C4-2B (cell line): Measurements from ENCODE around the gene COA1.
"Not testable (repeated sequence)": the region's sequence is repeated elsewhere in the genome, so short reads cannot be mapped to it uniquely, and the experiment has no call there.

ENCODE experiments used
- H3K27ac ChIP-seq: fragments of 450-650 bp; 2 replicates; pipeline ENCODE4 v1.5.1; 2017
- ZFX ChIP-seq: fragments of 450-650 bp; IDR thresholded peaks from 2 replicates; pipeline ENCODE4 v1.6.1; 2017
- TF ChIP-seq, protein P1 (sequence below): fragments of 450-650 bp; conservative IDR thresholded peaks from 2 replicates; pipeline ENCODE4 v1.5.1; 2017; ENCODE audit warnings: mild to moderate bottlenecking

COA1 gene

DNA sequence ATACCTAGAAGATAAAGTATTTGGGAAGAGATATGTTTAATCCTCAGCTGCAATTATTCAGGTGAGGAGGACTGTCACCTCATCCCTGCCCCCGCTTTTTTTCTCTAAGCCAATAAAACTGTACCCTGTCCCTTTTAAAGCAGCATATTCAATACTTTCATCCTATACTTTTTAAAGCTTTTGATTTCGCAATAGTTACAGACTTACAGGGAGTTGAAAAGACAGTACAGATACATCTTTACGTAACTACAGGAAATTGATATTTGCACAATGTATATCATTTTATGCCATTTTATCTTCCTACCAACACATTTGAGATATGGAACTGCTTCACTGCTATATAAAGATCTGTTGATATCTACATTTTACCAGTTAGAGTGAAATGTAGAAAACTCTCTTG lies 98.8 kb downstream of the COA1 start:
- no peak overlapping the region for H3K27ac ChIP-seq
- TF ChIP-seq, protein P1, sequence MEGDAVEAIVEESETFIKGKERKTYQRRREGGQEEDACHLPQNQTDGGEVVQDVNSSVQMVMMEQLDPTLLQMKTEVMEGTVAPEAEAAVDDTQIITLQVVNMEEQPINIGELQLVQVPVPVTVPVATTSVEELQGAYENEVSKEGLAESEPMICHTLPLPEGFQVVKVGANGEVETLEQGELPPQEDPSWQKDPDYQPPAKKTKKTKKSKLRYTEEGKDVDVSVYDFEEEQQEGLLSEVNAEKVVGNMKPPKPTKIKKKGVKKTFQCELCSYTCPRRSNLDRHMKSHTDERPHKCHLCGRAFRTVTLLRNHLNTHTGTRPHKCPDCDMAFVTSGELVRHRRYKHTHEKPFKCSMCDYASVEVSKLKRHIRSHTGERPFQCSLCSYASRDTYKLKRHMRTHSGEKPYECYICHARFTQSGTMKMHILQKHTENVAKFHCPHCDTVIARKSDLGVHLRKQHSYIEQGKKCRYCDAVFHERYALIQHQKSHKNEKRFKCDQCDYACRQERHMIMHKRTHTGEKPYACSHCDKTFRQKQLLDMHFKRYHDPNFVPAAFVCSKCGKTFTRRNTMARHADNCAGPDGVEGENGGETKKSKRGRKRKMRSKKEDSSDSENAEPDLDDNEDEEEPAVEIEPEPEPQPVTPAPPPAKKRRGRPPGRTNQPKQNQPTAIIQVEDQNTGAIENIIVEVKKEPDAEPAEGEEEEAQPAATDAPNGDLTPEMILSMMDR, result no peak
- TF ChIP-seq ZFX, result no peak

DNA sequence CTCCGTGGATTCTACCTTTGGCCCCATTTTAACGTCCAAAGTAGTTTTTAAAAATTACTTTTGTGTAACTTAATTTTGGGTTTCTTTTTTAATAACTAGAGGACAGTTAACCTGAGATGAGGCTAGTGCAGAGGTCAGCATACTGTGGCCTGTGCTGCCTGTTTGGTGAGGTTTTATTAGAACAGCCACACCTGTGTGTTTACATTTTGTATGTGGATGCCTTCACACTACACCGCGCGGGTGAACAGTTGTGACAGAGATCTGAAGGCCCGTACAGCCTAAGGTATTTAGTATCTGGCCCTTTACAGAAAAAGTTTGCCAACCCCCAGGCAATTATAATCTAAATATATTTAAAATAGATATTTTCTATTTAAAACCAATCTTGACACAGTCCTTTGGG lies 99.5 kb downstream of the COA1 start:
- TF ChIP-seq, protein P1, result no peak
- no peak for TF ChIP-seq ZFX
- no peak overlapping the region for H3K27ac ChIP-seq

DNA sequence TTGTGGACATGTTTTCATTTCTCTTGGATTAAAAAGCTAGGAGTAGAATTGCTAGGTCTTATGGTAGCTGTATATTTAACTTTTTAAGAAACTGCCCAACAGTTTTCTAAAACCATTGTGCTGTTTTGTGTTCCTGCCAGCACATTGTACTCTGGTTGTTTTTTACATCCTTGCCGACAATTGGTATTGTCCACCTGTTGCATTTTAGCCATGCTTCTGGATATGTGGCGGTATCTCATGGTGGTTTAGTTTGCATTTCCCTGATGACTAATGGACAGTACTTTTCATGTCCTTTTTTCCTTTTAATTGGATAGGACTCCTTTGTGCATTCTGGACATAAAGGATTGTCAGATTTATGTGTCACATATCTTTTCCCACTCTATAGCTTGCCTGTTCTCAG lies 100.9 kb downstream of the COA1 start:
- TF ChIP-seq ZFX, result no peak
- TF ChIP-seq, protein P1, result no peak
- H3K27ac ChIP-seq, result no peak overlapping the region

DNA sequence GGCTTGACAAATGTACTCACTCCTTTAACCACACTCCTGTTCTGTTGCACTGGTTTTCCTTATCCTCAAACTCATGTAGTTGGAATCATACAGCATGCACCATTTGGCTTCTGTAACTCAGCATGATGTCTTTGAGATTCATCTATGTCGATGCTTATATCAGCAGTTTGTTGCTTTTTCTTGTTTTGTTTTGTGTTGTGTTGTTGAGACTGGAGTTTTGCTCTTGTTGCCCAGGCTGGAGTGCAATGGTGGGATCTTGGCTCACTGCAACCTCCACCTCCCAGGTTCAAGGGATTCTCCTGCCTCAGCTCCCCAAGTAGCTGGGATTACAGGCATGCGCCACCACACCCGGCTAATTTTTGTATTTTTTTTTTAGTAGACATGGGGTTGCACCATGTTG lies 101.5 kb downstream of the COA1 start:
- H3K27ac ChIP-seq, result not testable (repeated sequence)

DNA sequence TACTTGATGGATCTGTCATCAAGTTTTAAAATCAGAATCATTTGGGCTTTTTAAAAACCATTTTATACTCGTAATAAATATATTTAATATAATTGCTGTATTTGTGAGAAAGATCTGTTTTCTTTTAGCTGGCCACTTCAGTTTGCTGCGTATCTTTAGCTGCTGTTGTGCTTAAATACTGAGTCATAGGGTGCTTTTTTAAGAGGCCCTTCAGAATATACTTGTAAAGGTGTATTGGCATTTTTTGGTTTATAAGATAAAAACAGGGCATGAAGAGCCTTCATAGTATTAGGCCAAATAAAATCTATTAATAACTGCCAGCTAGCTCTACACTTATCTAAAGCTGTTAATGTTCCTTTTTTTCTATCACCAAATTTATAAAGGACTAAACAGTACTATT lies 102.6 kb downstream of the COA1 start:
- no peak overlapping the region for H3K27ac ChIP-seq

DNA sequence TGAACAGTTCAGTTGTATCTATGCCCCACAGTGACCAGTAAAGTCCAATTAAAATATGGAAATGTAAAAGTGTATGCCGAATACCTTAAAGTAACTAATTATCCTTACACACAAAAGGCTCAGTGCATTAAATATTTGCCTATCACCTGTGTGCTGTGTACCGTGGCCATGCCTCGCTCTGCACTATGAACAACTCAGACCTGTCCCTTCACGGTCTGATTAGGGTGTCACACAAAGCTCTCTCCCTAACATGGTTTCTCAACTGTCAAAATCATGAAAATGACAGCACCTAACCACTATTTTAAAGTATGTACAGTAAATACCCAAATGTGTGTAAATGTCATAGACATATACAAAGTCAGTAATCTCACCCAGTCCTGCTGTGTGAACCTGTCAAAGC lies 103.3 kb downstream of the COA1 start:
- no peak overlapping the region for H3K27ac ChIP-seq
- no peak for TF ChIP-seq ZFX
- TF ChIP-seq, protein P1, result no peak

More for the DNA sequence above, 102.6 kb downstream of the COA1 start:
- no peak for TF ChIP-seq ZFX
- TF ChIP-seq, protein P1, result no peak

DNA sequence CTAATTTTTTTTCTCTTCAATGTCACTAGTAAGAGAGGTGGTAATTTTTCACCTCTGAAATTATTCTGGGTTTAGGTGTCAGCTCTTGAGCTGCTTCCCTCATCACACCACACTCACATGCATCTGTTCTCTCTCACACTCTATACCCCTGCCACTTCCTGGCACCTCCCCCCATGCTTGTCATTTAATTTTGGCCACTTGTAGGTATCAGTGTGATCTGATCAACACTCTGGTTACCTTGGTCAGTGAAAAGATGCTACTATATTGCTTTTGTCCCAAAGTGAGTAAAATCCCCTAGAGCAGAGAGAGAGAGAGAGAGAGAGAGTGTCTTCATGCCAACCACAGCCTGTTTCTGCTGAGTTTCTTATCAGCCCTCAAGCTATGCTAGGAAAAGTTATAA lies 103.9 kb downstream of the COA1 start:
- no peak overlapping the region for H3K27ac ChIP-seq
- no peak for TF ChIP-seq ZFX
- TF ChIP-seq, protein P1, result no peak

DNA sequence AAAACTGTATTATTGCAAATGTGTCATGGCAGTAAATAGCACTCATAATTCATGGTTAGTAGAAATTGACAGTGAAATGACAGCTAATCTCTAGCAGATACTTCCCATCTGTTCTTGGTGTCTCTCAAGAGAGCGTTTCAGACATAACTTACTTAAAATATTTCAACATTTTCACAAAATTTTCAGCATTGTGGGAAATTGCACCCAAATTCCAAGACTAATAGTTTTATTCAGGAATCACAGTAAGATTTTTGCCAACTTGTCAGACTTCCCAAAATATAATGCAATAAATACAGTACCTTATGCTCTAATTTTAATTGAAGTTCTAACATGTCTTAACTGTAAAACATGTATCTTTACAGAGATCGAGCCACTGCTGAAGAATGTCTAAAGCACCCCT lies 105.2 kb downstream of the COA1 start:
- H3K27ac ChIP-seq, result no peak overlapping the region
- TF ChIP-seq, protein P1, result no peak
- no peak for TF ChIP-seq ZFX
